Neuronal stem cell (in vitro differentiated cells): Measurements from ENCODE around the gene TAF11.

Source experiments
- DNase-seq: peaks from one replicate; pipeline ENCODE4 v3.0.0-alpha.2; 2013; ENCODE audit warnings: low spot score
- H2AFZ ChIP-seq: one replicate; pipeline ENCODE4 v1.6.1; 2013; ENCODE audit warnings: mild to moderate bottlenecking, low read length, inconsistent platforms
- H2AK5ac ChIP-seq: 2 replicates; pipeline ENCODE4 v1.6.1; 2013; ENCODE audit warnings: low read depth, mild to moderate bottlenecking, inconsistent platforms, low read length, moderate library complexity, mixed read lengths
- H2BK120ac ChIP-seq: 2 replicates; pipeline ENCODE4 v1.6.1; 2013; ENCODE audit warnings: low read depth, mild to moderate bottlenecking, inconsistent platforms, low read length, moderate library complexity, mixed read lengths
- H2BK12ac ChIP-seq: one replicate; pipeline ENCODE4 v1.6.1; 2013; ENCODE audit warnings: low read length, inconsistent platforms
- H2BK15ac ChIP-seq: 2 replicates; pipeline ENCODE4 v1.6.1; 2013; ENCODE audit warnings: mild to moderate bottlenecking, low read length, inconsistent platforms, mixed read lengths
- H2BK5ac ChIP-seq: one replicate; pipeline ENCODE4 v1.6.1; 2013; ENCODE audit warnings: inconsistent platforms, mild to moderate bottlenecking, low read length, moderate library complexity
- H3K14ac ChIP-seq: one replicate; pipeline ENCODE4 v1.6.1; 2013; ENCODE audit warnings: low read length, inconsistent platforms
- H3K18ac ChIP-seq: 2 replicates; pipeline ENCODE4 v1.6.1; 2013; ENCODE audit warnings: low read length, inconsistent platforms
- H3K23ac ChIP-seq: 2 replicates; pipeline ENCODE4 v1.6.1; 2013; ENCODE audit warnings: low read depth, mild to moderate bottlenecking, mixed read lengths, low read length, inconsistent platforms; ENCODE audit not compliant: poor library complexity
- H3K27ac ChIP-seq: replicated peaks from 3 replicates; pipeline ENCODE4 v1.5.1; 2013; ENCODE audit warnings: low read length, inconsistent platforms
- H3K27me3 ChIP-seq, 3 experiments: 2 replicates each; pipeline ENCODE4 v1.6.1; 2013; ENCODE audit warnings: low read length in 3 of 3, mild to moderate bottlenecking in 2 of 3, inconsistent platforms in 1 of 3, low read depth in 1 of 3, mixed read lengths in 1 of 3, moderate library complexity in 1 of 3; ENCODE audit not compliant: control insufficient read depth in 3 of 3, insufficient read depth in 3 of 3
- H3K36me3 ChIP-seq, 2 donors: replicated peaks in 1 of 2; 2 replicates each; pipeline ENCODE4 v1.6.1; 2013; ENCODE audit warnings: low read length in 2 of 2; ENCODE audit not compliant: control insufficient read depth in 2 of 2, insufficient read depth in 2 of 2
- H3K4ac ChIP-seq: 2 replicates; pipeline ENCODE4 v1.6.1; 2013; ENCODE audit warnings: inconsistent platforms, mild to moderate bottlenecking, low read length, moderate library complexity
- H3K4me1 ChIP-seq, 2 donors: 1 replicate in 1 of 2; 2 replicates in 1 of 2; pipeline ENCODE4 v1.6.1; 2013; ENCODE audit warnings: low read length in 2 of 2, low read depth in 1 of 2; ENCODE audit not compliant: control insufficient read depth in 2 of 2, insufficient read depth in 1 of 2
- H3K4me2 ChIP-seq: one replicate; pipeline ENCODE4 v1.6.1; 2013; ENCODE audit warnings: mild to moderate bottlenecking, low read length, inconsistent platforms; ENCODE audit not compliant: insufficient read depth, poor library complexity, severe bottlenecking
- H3K4me3 ChIP-seq, 2 donors: 2 replicates each; pipeline ENCODE4 v1.5.1; 2013; ENCODE audit warnings: low read length in 2 of 2, mild to moderate bottlenecking in 2 of 2, inconsistent platforms in 1 of 2, moderate library complexity in 1 of 2
- H3K79me1 ChIP-seq: one replicate; pipeline ENCODE4 v1.6.1; 2013; ENCODE audit warnings: low read depth, mild to moderate bottlenecking, inconsistent platforms, low read length, moderate library complexity
- H3K9ac ChIP-seq: one replicate; pipeline ENCODE4 v1.6.1; 2013; ENCODE audit warnings: mild to moderate bottlenecking, low read depth, low read length, inconsistent platforms; ENCODE audit not compliant: poor library complexity
- H3K9me3 ChIP-seq, 2 donors: replicated peaks in 1 of 2; 2 replicates each; pipeline versions ENCODE3 to v1.6.1; 2013; ENCODE audit warnings: low read length in 2 of 2, mild to moderate bottlenecking in 2 of 2, inconsistent platforms in 1 of 2, low read depth in 1 of 2, mixed read lengths in 1 of 2, moderate library complexity in 1 of 2; ENCODE audit not compliant: control insufficient read depth in 2 of 2, insufficient read depth in 1 of 2
- H4K8ac ChIP-seq: one replicate; pipeline ENCODE4 v1.6.1; 2013; ENCODE audit warnings: low read depth, mild to moderate bottlenecking, inconsistent platforms, low read length, moderate library complexity
- H4K91ac ChIP-seq: one replicate; pipeline ENCODE4 v1.6.1; 2013; ENCODE audit warnings: low read length, low read depth, mild to moderate bottlenecking, inconsistent platforms; ENCODE audit not compliant: poor library complexity
- WGBS, 2 donors: extraction: QIAGEN DNeasy Blood & Tissue Kit; methylation state at CpG; one replicate each; pipeline ENCODE4 v1.1.7; 2013; ENCODE audit warnings: missing lambda C conversion rate in 2 of 2, mixed read lengths in 1 of 2; ENCODE audit not compliant: insufficient read length in 2 of 2, insufficient replicate concordance in 1 of 2; ENCODE audit errors: extremely low coverage in 2 of 2; 5-methylcytosine and 5-hydroxymethylcytosine counted together

Gene TAF11

DNA sequence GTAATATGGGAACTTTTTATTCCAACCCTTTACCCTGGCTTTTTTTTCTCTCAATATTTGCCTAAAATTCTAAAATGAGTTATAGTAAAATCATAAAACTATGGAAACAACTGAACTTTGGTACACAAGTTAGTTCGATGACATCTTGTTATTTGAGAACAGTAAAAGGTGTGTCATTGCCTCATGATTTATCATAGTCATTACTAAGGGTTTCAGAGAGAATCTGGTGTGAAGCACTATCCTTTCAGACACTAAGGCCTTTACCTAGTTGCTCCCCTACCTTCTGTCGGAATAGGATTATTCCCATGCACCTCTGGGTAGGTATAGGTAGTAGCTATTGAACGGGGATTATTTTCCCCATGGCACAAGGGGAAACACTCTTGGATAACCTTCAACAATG lies 11.4 kb downstream of the TAF11 start:
- Histone ChIP-seq H3K9me3 (no peaks in the 10 kb centered on the region), H3K4me2 (no peak overlapping the region), H2AFZ (no peak overlapping the region), H2BK12ac (no peak overlapping the region), H3K9ac (no peak overlapping the region), H3K14ac (no peak overlapping the region), H3K36me3 (peaks cover 22 to 99% of the 10 kb centered on the region in 2 donors), H3K27me3 (no peaks in the 10 kb centered on the region), H2BK120ac (no peak overlapping the region), H3K4me3 (no peak overlapping the region), H3K4ac (no peak overlapping the region), H3K18ac (no peak overlapping the region), H4K91ac (no peak overlapping the region), H3K4me1 (no peaks in the 10 kb centered on the region), H4K8ac (no peak overlapping the region), H3K23ac (no peak overlapping the region), H3K27ac (no peak overlapping the region), H3K79me1 (peaks cover 2% of the 10 kb centered on the region), H2BK15ac (no peak overlapping the region), H2AK5ac (no peak overlapping the region), H2BK5ac (no peak overlapping the region)
- DNase-seq = no peak
- WGBS, 2 donors = no CpG with 5 or more reads among the region's 3 CpGs

DNA sequence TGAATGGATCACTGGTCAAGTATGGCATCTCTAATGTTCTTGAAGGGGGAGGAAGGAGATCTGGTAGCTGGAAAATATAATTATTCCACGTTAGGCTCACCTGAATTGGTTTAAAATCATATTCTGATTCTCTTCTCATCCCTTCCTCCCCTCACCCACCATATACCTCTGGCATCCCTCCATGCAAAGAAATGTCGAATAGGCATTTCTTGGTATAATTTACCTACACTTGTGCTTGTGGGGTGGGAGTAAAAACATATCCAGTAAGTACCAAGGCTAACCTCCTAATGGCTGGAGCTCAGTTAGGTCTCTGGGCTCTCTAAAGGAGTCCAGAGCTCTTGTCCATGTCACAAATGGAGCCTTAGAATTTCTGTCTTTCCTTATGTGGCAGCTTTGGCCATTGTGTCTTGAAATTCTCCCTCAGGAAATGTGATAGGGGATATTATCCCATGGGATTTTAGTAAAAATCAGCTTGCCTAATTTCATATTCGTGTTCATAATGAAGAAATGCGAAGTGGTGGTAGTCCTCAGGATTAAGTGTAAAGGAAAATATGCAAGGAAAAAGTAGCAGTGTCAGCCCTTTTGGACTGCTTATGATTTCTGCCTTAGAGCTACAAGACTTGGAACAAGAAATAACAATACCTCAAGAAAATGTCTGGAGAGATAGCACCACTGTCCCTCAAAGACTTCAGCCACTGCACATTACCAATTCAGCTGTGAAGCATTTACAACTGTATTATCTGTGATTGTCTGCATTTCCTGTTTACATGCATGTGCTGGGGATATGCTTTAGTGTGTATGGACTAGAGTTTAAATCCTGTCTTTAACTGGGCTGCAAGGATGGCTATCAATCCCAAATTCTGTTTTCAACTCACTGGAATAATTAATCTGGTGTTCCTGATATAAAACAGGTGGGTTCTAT lies 12.3 kb downstream of the TAF11 start:
- Histone ChIP-seq H3K4me3 (no peak overlapping the region), H2BK12ac (no peak overlapping the region), H4K8ac (no peak overlapping the region), H3K14ac (no peak overlapping the region), H3K27ac (no peak overlapping the region), H3K4ac (no peak overlapping the region), H2BK5ac (no peak overlapping the region), H3K79me1 (peaks cover 2% of the 10 kb centered on the region), H2BK120ac (no peak overlapping the region), H3K4me1 (no peaks in the 10 kb centered on the region), H2BK15ac (no peak overlapping the region), H2AK5ac (no peak overlapping the region), H3K36me3 (peaks cover 29 to 99% of the 10 kb centered on the region in 2 donors), H3K23ac (no peak overlapping the region), H4K91ac (no peak overlapping the region), H3K9me3 (no peaks in the 10 kb centered on the region), H3K18ac (no peak overlapping the region), H3K9ac (no peak overlapping the region), H2AFZ (no peak overlapping the region), H3K27me3 (no peaks in the 10 kb centered on the region), H3K4me2 (no peak overlapping the region)
- no peak for DNase-seq
- no CpG with 5 or more reads among the region's 4 CpGs for WGBS, 2 donors

DNA sequence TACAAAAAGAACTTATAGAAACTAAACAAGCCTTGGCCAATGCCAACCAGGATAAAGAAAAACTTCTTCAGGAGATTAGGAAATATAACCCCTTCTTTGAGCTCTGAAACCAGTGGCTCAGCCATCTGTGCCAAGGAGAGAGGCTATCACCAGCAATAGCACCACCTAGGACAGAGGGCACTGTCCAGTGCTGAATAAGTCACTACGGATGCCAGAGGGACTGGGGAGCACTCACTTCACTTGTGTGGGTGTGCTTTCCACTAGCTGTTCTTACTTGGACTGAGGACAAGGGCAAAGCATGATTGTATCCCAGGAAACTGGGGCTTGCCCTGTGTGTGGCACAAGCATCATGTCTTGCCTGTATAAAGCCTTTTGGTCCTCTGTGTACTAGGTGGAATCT lies 15.5 kb downstream of the TAF11 start:
- no peak overlapping the region for H4K8ac ChIP-seq
- whole genome bisulfite sequencing, 2 donors = no CpG with 5 or more reads among the region's 1 CpG
- H2BK5ac ChIP-seq = no peak overlapping the region
- no peak overlapping the region for H3K23ac ChIP-seq
- no peak overlapping the region for H2BK12ac ChIP-seq
- H3K14ac ChIP-seq = no peak overlapping the region
- no peak overlapping the region for H3K4ac ChIP-seq
- no peak overlapping the region for H2AK5ac ChIP-seq
- no peak for DNase-seq
- H4K91ac ChIP-seq = no peak overlapping the region
- no peak overlapping the region for H2BK15ac ChIP-seq
- no peak overlapping the region for H3K9ac ChIP-seq
- no peaks in the 10 kb centered on the region for H3K27me3 ChIP-seq
- H3K9me3 ChIP-seq = no peaks in the 10 kb centered on the region
- H3K18ac ChIP-seq = no peak overlapping the region
- peaks cover 32 to 92% of the 10 kb centered on the region in 2 donors for H3K36me3 ChIP-seq
- H2BK120ac ChIP-seq = no peak overlapping the region
- H3K4me1 ChIP-seq = no peaks in the 10 kb centered on the region
- peaks cover 2% of the 10 kb centered on the region for H3K79me1 ChIP-seq
- H3K4me2 ChIP-seq = no peak overlapping the region
- H2AFZ ChIP-seq = no peak overlapping the region
- H3K27ac ChIP-seq = no peak overlapping the region
- no peak overlapping the region for H3K4me3 ChIP-seq

DNA sequence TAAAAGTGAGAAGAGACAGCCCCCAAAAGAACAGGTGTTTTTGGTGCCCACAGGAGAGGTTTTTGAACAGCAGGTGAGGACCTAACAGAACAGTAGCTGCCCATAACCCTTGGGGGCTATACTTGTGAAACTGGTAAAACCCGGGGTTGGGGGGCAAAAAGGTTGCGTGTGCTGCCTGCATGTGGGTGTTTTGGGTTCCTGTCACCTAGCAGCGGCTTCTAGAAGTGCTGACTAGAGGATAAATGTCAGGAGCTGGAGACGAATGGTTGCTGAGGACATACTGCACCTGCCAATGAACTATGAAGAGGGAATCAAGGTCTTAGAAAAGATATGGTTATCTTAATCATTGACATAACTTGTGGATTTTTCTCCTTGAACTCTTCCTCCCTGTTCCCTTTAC lies 16.0 kb downstream of the TAF11 start:
- DNase-seq = no peak
- no peak overlapping the region for H3K14ac ChIP-seq
- no peak overlapping the region for H2AK5ac ChIP-seq
- no peaks in the 10 kb centered on the region for H3K9me3 ChIP-seq
- H3K79me1 ChIP-seq = peaks cover 2% of the 10 kb centered on the region
- H3K23ac ChIP-seq = no peak overlapping the region
- no peak overlapping the region for H3K18ac ChIP-seq
- H3K9ac ChIP-seq = no peak overlapping the region
- no peak overlapping the region for H3K27ac ChIP-seq
- no peak overlapping the region for H3K4ac ChIP-seq
- WGBS, 2 donors = no CpG with 5 or more reads among the region's 4 CpGs
- no peak overlapping the region for H2AFZ ChIP-seq
- no peaks in the 10 kb centered on the region for H3K27me3 ChIP-seq
- H3K4me3 ChIP-seq = no peak overlapping the region
- H2BK5ac ChIP-seq = no peak overlapping the region
- no peaks in the 10 kb centered on the region for H3K4me1 ChIP-seq
- H2BK12ac ChIP-seq = no peak overlapping the region
- no peak overlapping the region for H2BK15ac ChIP-seq
- no peak overlapping the region for H4K91ac ChIP-seq
- H3K36me3 ChIP-seq = peaks cover 35 to 92% of the 10 kb centered on the region in 2 donors
- no peak overlapping the region for H3K4me2 ChIP-seq
- H2BK120ac ChIP-seq = no peak overlapping the region
- no peak overlapping the region for H4K8ac ChIP-seq
